Measurements from ENCODE around the gene ADRA2C.

Gene ADRA2C

DNA sequence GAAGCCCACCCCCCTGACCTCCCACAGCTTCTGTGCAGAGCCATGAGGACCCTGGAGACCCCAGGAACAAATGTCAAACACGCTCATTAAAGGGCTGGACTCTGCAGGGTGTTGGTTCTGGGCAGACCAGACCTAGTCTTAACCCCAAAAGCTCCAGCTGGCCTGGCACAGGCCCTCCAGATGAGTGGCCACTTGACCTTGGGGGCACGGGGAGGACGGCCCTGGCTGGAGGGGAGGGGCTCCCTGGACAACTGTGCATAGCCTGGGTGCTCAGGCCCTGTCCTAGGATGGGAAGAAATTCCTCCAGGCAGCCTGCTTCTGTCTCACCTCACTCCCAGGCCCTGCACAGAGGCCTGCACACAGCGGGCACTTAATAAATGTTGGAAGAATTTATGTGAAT lies 9.4 kb downstream of the ADRA2C start:
- Histone ChIP-seq H3K9me3 (ENCODE audit: low read depth, low read length) (no peaks in the 10 kb centered on the region), H3K9ac (ENCODE audit: insufficient read length) (no peak overlapping the region), H3K4me3 (no peak overlapping the region), H3K27ac (no peak overlapping the region), H3K36me3 (ENCODE audit: insufficient read depth, low read length) (no peaks in the 10 kb centered on the region)
- no peak for TF ChIP-seq POLR2AphosphoS5 (IDR thresholded peaks at IDR 0.05; ENCODE audit: borderline replicate concordance, low read depth, low read length)
- TF ChIP-seq FOXP2 (optimal IDR thresholded peaks at IDR 0.05; ENCODE audit: control extremely low read depth, extremely low read length, insufficient read depth) = no peak
- TF ChIP-seq EZH2 (IDR thresholded peaks at IDR 0.05) = no peak
- DNase-seq (ENCODE audit: low read depth, low spot score) = no peak

GRCh38 chr4:3776166-3777032 lies 10.2 kb downstream of the ADRA2C start:
- Histone ChIP-seq H3K36me3 (ENCODE audit: insufficient read depth, low read length) (no peaks in the 10 kb centered on the region), H3K9me3 (ENCODE audit: low read depth, low read length) (no peaks in the 10 kb centered on the region; the same call in 1 of the 2 replicates), H3K9ac (ENCODE audit: insufficient read length) (no peak overlapping the region), H3K27ac (no peak overlapping the region), H3K4me3 (no peak overlapping the region)
- TF ChIP-seq EZH2 (IDR thresholded peaks at IDR 0.05) = no peak
- no peak for TF ChIP-seq POLR2AphosphoS5 (IDR thresholded peaks at IDR 0.05; ENCODE audit: borderline replicate concordance, low read depth, low read length)
- no peak for TF ChIP-seq FOXP2 (optimal IDR thresholded peaks at IDR 0.05; ENCODE audit: control extremely low read depth, extremely low read length, insufficient read depth)
- DNase-seq (ENCODE audit: low read depth, low spot score) = no peak

- Histone ChIP-seq H3K9me3 (ENCODE audit: low read depth, low read length) (no peaks in the 10 kb centered on the region; the same call in 1 of the 2 replicates), H3K27ac (no peak overlapping the region), H3K9ac (ENCODE audit: insufficient read length) (no peak overlapping the region), H3K4me3 (no peak overlapping the region), H3K36me3 (ENCODE audit: insufficient read depth, low read length) (no peaks in the 10 kb centered on the region)
- no peak for TF ChIP-seq POLR2AphosphoS5 (IDR thresholded peaks at IDR 0.05; ENCODE audit: borderline replicate concordance, low read depth, low read length)
- TF ChIP-seq FOXP2 (optimal IDR thresholded peaks at IDR 0.05; ENCODE audit: control extremely low read depth, extremely low read length, insufficient read depth) = no peak
- TF ChIP-seq EZH2 (IDR thresholded peaks at IDR 0.05) = no peak
- DNase-seq (ENCODE audit: low read depth, low spot score) = no peak
Measured at GRCh38 chr4:3777033-3777390, 10.8 kb downstream of the ADRA2C start.

- no peak for TF ChIP-seq POLR2AphosphoS5 (IDR thresholded peaks at IDR 0.05; ENCODE audit: borderline replicate concordance, low read depth, low read length)
- TF ChIP-seq EZH2 (IDR thresholded peaks at IDR 0.05) = no peak
- Histone ChIP-seq H3K4me3 (no peak overlapping the region), H3K27ac (no peak overlapping the region), H3K36me3 (ENCODE audit: insufficient read depth, low read length) (no peaks in the 10 kb centered on the region), H3K9me3 (ENCODE audit: low read depth, low read length) (no peaks in the 10 kb centered on the region; the same call in 1 of the 2 replicates), H3K9ac (ENCODE audit: insufficient read length) (no peak overlapping the region)
- no peak for DNase-seq (ENCODE audit: low read depth, low spot score)
Measured at GRCh38 chr4:3777669-3778068, 11.5 kb downstream of the ADRA2C start.

DNA sequence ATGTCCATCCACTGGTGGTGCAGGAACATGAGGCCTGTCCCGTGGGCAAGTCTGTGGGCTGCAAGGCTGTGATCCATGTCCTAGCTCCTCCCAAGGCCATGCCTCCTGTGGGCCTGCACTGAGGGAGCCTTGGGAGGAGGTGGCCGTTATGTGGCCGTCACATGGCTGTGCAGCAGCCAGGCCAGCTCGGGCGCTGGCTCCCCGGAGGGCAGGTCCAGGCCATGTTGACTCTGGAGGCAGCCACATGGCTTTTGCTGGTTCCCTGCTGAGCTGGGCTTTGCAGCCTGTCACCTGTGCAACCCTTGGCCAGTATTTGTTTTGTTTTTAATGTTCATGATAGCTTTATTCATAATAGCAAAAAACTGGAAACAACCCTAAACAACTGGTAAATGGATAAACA lies 13.3 kb downstream of the ADRA2C start:
- Histone ChIP-seq H3K36me3 (ENCODE audit: insufficient read depth, low read length) (no peaks in the 10 kb centered on the region), H3K9ac (ENCODE audit: insufficient read length) (no peak overlapping the region), H3K27ac (no peak overlapping the region), H3K4me3 (no peak overlapping the region), H3K9me3 (ENCODE audit: low read depth, low read length) (no peaks in the 10 kb centered on the region; the same call in 1 of the 2 replicates)
- DNase-seq (ENCODE audit: low read depth, low spot score) = no peak
- TF ChIP-seq POLR2AphosphoS5 (IDR thresholded peaks at IDR 0.05; ENCODE audit: borderline replicate concordance, low read depth, low read length) = no peak
- no peak for TF ChIP-seq FOXP2 (optimal IDR thresholded peaks at IDR 0.05; ENCODE audit: control extremely low read depth, extremely low read length, insufficient read depth)
- TF ChIP-seq EZH2 (IDR thresholded peaks at IDR 0.05) = no peak

- no peaks in the 10 kb centered on the region for H3K36me3 ChIP-seq (ENCODE audit: insufficient read depth, low read length)
- DNase-seq (ENCODE audit: low read depth, low spot score) = no peak
- no peak overlapping the region for H3K4me3 ChIP-seq
- no peak overlapping the region for H3K9ac ChIP-seq (ENCODE audit: insufficient read length)
- TF ChIP-seq FOXP2 (optimal IDR thresholded peaks at IDR 0.05; ENCODE audit: control extremely low read depth, extremely low read length, insufficient read depth) = no peak
- no peak for TF ChIP-seq EZH2 (IDR thresholded peaks at IDR 0.05)
- no peak for TF ChIP-seq POLR2AphosphoS5 (IDR thresholded peaks at IDR 0.05; ENCODE audit: borderline replicate concordance, low read depth, low read length)
- no peaks in the 10 kb centered on the region; the same call in 1 of the 2 replicates for H3K9me3 ChIP-seq (ENCODE audit: low read depth, low read length)
- no peak overlapping the region for H3K27ac ChIP-seq
Measured at GRCh38 chr4:3780347-3781171, 14.4 kb downstream of the ADRA2C start.

GRCh38 chr4:3781193-3781886 lies 15.2 kb downstream of the ADRA2C start:
- no peak overlapping the region for H3K9ac ChIP-seq (ENCODE audit: insufficient read length)
- no peaks in the 10 kb centered on the region; the same call in 1 of the 2 replicates for H3K9me3 ChIP-seq (ENCODE audit: low read depth, low read length)
- DNase-seq (ENCODE audit: low read depth, low spot score) = no peak
- no peak for TF ChIP-seq EZH2 (IDR thresholded peaks at IDR 0.05)
- no peak for TF ChIP-seq POLR2AphosphoS5 (IDR thresholded peaks at IDR 0.05; ENCODE audit: borderline replicate concordance, low read depth, low read length)
- TF ChIP-seq FOXP2 (optimal IDR thresholded peaks at IDR 0.05; ENCODE audit: control extremely low read depth, extremely low read length, insufficient read depth) = no peak
- H3K36me3 ChIP-seq (ENCODE audit: insufficient read depth, low read length) = no peaks in the 10 kb centered on the region
- no peak overlapping the region for H3K4me3 ChIP-seq
- no peak overlapping the region for H3K27ac ChIP-seq
